GM23338 (cell line): ENCODE data around the gene DEPDC5. TPM values are rescaled to one million over a fixed set of nuclear protein-coding genes. Genes with fewer than 3 reads are reported as not detected.

Experiments used
- ATAC-seq: fragments of 200-7000 bp; cut with Tn5 transposase; 3 replicates; pipeline ENCODE4 v1.9.1; 2020
- DNase-seq: peaks from one replicate; pipeline ENCODE4 v3.0.0-alpha.2; 2015; ENCODE audit warnings: low spot score
- H2AFZ ChIP-seq: fragments of 200-600 bp; sonication (generic); 2 replicates; pipeline ENCODE4 v1.8.0; 2016; ENCODE audit warnings: antibody characterized with exemption, mild to moderate bottlenecking, moderate library complexity
- H3F3A ChIP-seq: fragments of 200-600 bp; sonication (generic); replicated peaks from 2 replicates; pipeline ENCODE4 v1.8.0; 2017; ENCODE audit warnings: antibody characterized with exemption, mixed run types, low read depth
- H3K27ac ChIP-seq: fragments of 200-600 bp; sonication (generic); 2 replicates; pipeline ENCODE4 v1.6.1; 2016; ENCODE audit warnings: low read depth
- H3K27me3 ChIP-seq: fragments of 200-600 bp; sonication (generic); 2 replicates; pipeline ENCODE4 v1.8.0; 2016; ENCODE audit warnings: mild to moderate bottlenecking, mixed run types, moderate library complexity; ENCODE audit not compliant: insufficient read depth
- H3K36me3 ChIP-seq: fragments of 200-600 bp; sonication (generic); 2 replicates; pipeline ENCODE4 v1.8.0; 2016; ENCODE audit warnings: mild to moderate bottlenecking; ENCODE audit not compliant: insufficient read depth
- H3K4me1 ChIP-seq: fragments of 200-600 bp; sonication (generic); 2 replicates; pipeline ENCODE4 v1.8.0; 2016; ENCODE audit warnings: mild to moderate bottlenecking, moderate library complexity; ENCODE audit not compliant: insufficient read depth
- H3K4me2 ChIP-seq: fragments of 200-600 bp; sonication (generic); 2 replicates; pipeline ENCODE4 v1.7.1; 2017; ENCODE audit warnings: mixed run types
- H3K4me3 ChIP-seq: fragments of 200-600 bp; sonication (generic); 2 replicates; pipeline ENCODE4 v1.6.1; 2016; ENCODE audit warnings: mixed run types
- H3K79me2 ChIP-seq: fragments of 200-600 bp; sonication (generic); replicated peaks from 2 replicates; pipeline ENCODE4 v1.8.0; 2017; ENCODE audit warnings: mild to moderate bottlenecking; ENCODE audit not compliant: insufficient read depth
- H3K9me2 ChIP-seq: fragments of 200-600 bp; sonication (generic); 2 replicates; pipeline ENCODE4 v1.8.0; 2017; ENCODE audit not compliant: insufficient read depth
- H4K20me1 ChIP-seq: fragments of 200-600 bp; sonication (generic); replicated peaks from 2 replicates; pipeline ENCODE4 v1.8.0; 2017; ENCODE audit warnings: mild to moderate bottlenecking; ENCODE audit not compliant: insufficient read depth
- H3K27ac Mint-ChIP-seq: 2 replicates; pipeline ENCODE4 v1.8.0; 2020; ENCODE audit warnings: inconsistent platforms, mild to moderate bottlenecking, moderate library complexity, mixed read lengths
- H3K27me3 Mint-ChIP-seq: 3 replicates; pipeline ENCODE4 v1.8.0; 2022; ENCODE audit warnings: low read depth, mild to moderate bottlenecking, moderate library complexity, mixed read lengths, inconsistent platforms; ENCODE audit not compliant: insufficient read depth, poor library complexity
- H3K36me3 Mint-ChIP-seq: 3 replicates; pipeline ENCODE4 v1.8.0; 2021; ENCODE audit warnings: low read depth, mild to moderate bottlenecking, inconsistent platforms, moderate library complexity, mixed read lengths
- H3K4me1 Mint-ChIP-seq: 3 replicates; pipeline ENCODE4 v1.8.0; 2020; ENCODE audit warnings: mild to moderate bottlenecking, inconsistent platforms, mixed read lengths
- H3K4me3 Mint-ChIP-seq: 3 replicates; pipeline ENCODE4 v1.8.0; 2021; ENCODE audit warnings: moderate library complexity, mild to moderate bottlenecking, inconsistent platforms, mixed read lengths
- H3K9me3 Mint-ChIP-seq: 3 replicates; pipeline ENCODE4 v1.8.0; 2020; ENCODE audit warnings: moderate library complexity, mild to moderate bottlenecking, inconsistent platforms, mixed read lengths
- CREB1 ChIP-seq: fragments of 250-450 bp; sonication (Bioruptor Pico); IDR thresholded peaks from 2 replicates; pipeline ENCODE4 v1.5.0; 2020; ENCODE audit warnings: low read depth, mild to moderate bottlenecking, moderate library complexity
- EZH2 ChIP-seq: fragments of 200-600 bp; sonication (generic); IDR thresholded peaks from one replicate; pipeline ENCODE4 v1.8.0; 2017; ENCODE audit warnings: antibody characterized with exemption, mild to moderate bottlenecking, low read depth; ENCODE audit not compliant: unreplicated experiment
- JUNB ChIP-seq: IDR thresholded peaks from one replicate; pipeline ENCODE4 v1.6.1; 2016; ENCODE audit warnings: antibody characterized with exemption; ENCODE audit not compliant: unreplicated experiment
- NANOG ChIP-seq: IDR thresholded peaks from 2 replicates; pipeline ENCODE4 v1.6.1; 2016; ENCODE audit warnings: antibody characterized with exemption, borderline replicate concordance
- POLR2AphosphoS5 ChIP-seq: IDR thresholded peaks from 2 replicates; pipeline ENCODE4 v1.6.1; 2016; ENCODE audit warnings: antibody characterized with exemption, low read depth
- ZNF331 ChIP-seq: fragments of 250-450 bp; sonication (Bioruptor Pico); IDR thresholded peaks from 2 replicates; pipeline ENCODE4 v1.5.0; 2020; ENCODE audit warnings: low read depth, mild to moderate bottlenecking, moderate library complexity
- polyA plus RNA-seq: library from polyadenylated mRNA; unstranded; fragments of >200 nt; fragmentation: Nextera tagmentation; extraction: Ambion mirVana; gene quantifications from 2 replicates; pipeline ENCODE4 v1.2.1, GENCODE V29; 2016
- total RNA-seq: library from RNA; depleted of rRNA; stranded (reverse); fragments of >200 nt; shearing (Covaris generic); gene quantifications from 2 replicates; pipeline ENCODE4 v1.2.3, GENCODE V29; 2014
- TF ChIP-seq, protein P1 (sequence below): IDR thresholded peaks from 2 replicates; pipeline ENCODE4 v1.6.1; 2016; ENCODE audit warnings: antibody characterized with exemption
- TF ChIP-seq, protein P2 (sequence below): IDR thresholded peaks from one replicate; pipeline ENCODE4 v1.6.1; 2018; ENCODE audit warnings: antibody characterized with exemption; ENCODE audit not compliant: unreplicated experiment
- TF ChIP-seq, protein P3 (sequence below), 2 experiments: fragments of 200-600 bp in 1 of 2; sonication (generic) in 1 of 2; conservative IDR thresholded peaks; 2 replicates each; pipeline versions ENCODE4 v1.5.1 to v1.6.1; 2016 to 2017; ENCODE audit warnings: antibody characterized with exemption in 2 of 2, low read depth in 2 of 2, mild to moderate bottlenecking in 2 of 2, moderate library complexity in 1 of 2
- TF ChIP-seq, protein P4 (sequence below): fragments of 250-450 bp; sonication (Bioruptor Pico); IDR thresholded peaks from 2 replicates; pipeline ENCODE4 v1.5.0; 2020; ENCODE audit warnings: mild to moderate bottlenecking, moderate library complexity

DEPDC5 gene
- total and polyA plus RNA-seq, 2 experiments from 2014 or later: 18.7 to 19.7 TPM

DNA sequence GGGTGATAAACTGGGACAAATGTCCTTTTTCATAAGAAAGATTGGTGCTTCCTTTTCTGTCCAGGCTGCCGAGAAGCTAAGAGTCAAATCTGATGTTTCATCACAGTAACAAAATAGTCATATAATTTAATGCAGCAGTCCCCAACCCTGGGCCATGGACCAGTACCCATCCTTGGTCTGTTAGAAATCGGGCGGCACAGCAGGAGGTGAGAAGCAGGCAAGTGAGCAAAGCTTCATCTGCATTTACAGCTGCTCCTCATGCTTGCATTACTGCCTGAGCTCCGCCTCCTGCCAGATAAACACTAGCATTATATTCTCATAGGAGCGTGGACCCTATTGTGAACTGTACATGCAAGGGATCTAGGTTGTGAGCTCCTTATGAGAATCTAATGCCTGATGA, 30.1 kb upstream of the DEPDC5 start:
- peaks cover 61% of the 10 kb centered on the region for H3K36me3 Mint-ChIP-seq
- Histone ChIP-seq H3K9me2 (no peaks in the 10 kb centered on the region), H4K20me1 (peaks cover 14% of the 10 kb centered on the region), H3K27ac (no peak overlapping the region), H3K36me3 (peaks cover 26% of the 10 kb centered on the region), H2AFZ (no peak overlapping the region), H3K4me2 (no peak overlapping the region), H3K27me3 (no peaks in the 10 kb centered on the region), H3K4me1 (no peaks in the 10 kb centered on the region), H3K79me2 (peaks cover 32% of the 10 kb centered on the region), H3F3A (no peaks in the 10 kb centered on the region), H3K4me3 (no peak overlapping the region)
- TF ChIP-seq, protein P1, sequence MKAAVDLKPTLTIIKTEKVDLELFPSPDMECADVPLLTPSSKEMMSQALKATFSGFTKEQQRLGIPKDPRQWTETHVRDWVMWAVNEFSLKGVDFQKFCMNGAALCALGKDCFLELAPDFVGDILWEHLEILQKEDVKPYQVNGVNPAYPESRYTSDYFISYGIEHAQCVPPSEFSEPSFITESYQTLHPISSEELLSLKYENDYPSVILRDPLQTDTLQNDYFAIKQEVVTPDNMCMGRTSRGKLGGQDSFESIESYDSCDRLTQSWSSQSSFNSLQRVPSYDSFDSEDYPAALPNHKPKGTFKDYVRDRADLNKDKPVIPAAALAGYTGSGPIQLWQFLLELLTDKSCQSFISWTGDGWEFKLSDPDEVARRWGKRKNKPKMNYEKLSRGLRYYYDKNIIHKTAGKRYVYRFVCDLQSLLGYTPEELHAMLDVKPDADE: no peak
- TF ChIP-seq, protein P2, sequence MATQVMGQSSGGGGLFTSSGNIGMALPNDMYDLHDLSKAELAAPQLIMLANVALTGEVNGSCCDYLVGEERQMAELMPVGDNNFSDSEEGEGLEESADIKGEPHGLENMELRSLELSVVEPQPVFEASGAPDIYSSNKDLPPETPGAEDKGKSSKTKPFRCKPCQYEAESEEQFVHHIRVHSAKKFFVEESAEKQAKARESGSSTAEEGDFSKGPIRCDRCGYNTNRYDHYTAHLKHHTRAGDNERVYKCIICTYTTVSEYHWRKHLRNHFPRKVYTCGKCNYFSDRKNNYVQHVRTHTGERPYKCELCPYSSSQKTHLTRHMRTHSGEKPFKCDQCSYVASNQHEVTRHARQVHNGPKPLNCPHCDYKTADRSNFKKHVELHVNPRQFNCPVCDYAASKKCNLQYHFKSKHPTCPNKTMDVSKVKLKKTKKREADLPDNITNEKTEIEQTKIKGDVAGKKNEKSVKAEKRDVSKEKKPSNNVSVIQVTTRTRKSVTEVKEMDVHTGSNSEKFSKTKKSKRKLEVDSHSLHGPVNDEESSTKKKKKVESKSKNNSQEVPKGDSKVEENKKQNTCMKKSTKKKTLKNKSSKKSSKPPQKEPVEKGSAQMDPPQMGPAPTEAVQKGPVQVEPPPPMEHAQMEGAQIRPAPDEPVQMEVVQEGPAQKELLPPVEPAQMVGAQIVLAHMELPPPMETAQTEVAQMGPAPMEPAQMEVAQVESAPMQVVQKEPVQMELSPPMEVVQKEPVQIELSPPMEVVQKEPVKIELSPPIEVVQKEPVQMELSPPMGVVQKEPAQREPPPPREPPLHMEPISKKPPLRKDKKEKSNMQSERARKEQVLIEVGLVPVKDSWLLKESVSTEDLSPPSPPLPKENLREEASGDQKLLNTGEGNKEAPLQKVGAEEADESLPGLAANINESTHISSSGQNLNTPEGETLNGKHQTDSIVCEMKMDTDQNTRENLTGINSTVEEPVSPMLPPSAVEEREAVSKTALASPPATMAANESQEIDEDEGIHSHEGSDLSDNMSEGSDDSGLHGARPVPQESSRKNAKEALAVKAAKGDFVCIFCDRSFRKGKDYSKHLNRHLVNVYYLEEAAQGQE: no peak
- TF ChIP-seq NANOG (no peak), CREB1 (CRISPR knock-in tag) (no peak), JUNB (no peak), ZNF331 (no peak), EZH2 (no peak), POLR2AphosphoS5 (no peak)
- TF ChIP-seq, protein P3, sequence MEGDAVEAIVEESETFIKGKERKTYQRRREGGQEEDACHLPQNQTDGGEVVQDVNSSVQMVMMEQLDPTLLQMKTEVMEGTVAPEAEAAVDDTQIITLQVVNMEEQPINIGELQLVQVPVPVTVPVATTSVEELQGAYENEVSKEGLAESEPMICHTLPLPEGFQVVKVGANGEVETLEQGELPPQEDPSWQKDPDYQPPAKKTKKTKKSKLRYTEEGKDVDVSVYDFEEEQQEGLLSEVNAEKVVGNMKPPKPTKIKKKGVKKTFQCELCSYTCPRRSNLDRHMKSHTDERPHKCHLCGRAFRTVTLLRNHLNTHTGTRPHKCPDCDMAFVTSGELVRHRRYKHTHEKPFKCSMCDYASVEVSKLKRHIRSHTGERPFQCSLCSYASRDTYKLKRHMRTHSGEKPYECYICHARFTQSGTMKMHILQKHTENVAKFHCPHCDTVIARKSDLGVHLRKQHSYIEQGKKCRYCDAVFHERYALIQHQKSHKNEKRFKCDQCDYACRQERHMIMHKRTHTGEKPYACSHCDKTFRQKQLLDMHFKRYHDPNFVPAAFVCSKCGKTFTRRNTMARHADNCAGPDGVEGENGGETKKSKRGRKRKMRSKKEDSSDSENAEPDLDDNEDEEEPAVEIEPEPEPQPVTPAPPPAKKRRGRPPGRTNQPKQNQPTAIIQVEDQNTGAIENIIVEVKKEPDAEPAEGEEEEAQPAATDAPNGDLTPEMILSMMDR (conservative IDR thresholded peaks at IDR 0.05; ENCODE audit: low read depth in 2 of 2): no peak
- TF ChIP-seq, protein P4, sequence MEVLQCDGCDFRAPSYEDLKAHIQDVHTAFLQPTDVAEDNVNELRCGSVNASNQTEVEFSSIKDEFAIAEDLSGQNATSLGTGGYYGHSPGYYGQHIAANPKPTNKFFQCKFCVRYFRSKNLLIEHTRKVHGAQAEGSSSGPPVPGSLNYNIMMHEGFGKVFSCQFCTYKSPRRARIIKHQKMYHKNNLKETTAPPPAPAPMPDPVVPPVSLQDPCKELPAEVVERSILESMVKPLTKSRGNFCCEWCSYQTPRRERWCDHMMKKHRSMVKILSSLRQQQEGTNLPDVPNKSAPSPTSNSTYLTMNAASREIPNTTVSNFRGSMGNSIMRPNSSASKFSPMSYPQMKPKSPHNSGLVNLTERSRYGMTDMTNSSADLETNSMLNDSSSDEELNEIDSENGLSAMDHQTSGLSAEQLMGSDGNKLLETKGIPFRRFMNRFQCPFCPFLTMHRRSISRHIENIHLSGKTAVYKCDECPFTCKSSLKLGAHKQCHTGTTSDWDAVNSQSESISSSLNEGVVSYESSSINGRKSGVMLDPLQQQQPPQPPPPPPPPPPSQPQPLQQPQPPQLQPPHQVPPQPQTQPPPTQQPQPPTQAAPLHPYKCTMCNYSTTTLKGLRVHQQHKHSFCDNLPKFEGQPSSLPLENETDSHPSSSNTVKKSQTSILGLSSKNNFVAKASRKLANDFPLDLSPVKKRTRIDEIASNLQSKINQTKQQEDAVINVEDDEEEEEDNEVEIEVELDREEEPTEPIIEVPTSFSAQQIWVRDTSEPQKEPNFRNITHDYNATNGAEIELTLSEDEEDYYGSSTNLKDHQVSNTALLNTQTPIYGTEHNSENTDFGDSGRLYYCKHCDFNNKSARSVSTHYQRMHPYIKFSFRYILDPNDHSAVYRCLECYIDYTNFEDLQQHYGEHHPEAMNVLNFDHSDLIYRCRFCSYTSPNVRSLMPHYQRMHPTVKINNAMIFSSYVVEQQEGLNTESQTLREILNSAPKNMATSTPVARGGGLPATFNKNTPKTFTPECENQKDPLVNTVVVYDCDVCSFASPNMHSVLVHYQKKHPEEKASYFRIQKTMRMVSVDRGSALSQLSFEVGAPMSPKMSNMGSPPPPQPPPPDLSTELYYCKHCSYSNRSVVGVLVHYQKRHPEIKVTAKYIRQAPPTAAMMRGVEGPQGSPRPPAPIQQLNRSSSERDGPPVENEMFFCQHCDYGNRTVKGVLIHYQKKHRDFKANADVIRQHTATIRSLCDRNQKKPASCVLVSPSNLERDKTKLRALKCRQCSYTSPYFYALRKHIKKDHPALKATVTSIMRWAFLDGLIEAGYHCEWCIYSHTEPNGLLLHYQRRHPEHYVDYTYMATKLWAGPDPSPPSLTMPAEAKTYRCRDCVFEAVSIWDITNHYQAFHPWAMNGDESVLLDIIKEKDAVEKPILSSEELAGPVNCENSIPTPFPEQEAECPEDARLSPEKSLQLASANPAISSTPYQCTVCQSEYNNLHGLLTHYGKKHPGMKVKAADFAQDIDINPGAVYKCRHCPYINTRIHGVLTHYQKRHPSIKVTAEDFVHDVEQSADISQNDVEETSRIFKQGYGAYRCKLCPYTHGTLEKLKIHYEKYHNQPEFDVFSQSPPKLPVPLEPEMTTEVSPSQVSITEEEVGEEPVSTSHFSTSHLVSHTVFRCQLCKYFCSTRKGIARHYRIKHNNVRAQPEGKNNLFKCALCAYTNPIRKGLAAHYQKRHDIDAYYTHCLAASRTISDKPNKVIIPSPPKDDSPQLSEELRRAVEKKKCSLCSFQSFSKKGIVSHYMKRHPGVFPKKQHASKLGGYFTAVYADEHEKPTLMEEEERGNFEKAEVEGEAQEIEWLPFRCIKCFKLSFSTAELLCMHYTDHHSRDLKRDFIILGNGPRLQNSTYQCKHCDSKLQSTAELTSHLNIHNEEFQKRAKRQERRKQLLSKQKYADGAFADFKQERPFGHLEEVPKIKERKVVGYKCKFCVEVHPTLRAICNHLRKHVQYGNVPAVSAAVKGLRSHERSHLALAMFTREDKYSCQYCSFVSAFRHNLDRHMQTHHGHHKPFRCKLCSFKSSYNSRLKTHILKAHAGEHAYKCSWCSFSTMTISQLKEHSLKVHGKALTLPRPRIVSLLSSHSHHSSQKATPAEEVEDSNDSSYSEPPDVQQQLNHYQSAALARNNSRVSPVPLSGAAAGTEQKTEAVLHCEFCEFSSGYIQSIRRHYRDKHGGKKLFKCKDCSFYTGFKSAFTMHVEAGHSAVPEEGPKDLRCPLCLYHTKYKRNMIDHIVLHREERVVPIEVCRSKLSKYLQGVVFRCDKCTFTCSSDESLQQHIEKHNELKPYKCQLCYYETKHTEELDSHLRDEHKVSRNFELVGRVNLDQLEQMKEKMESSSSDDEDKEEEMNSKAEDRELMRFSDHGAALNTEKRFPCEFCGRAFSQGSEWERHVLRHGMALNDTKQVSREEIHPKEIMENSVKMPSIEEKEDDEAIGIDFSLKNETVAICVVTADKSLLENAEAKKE (CRISPR knock-in tag): no peak
- DNase-seq (no peak), ATAC-seq (no peak)
- no peak overlapping the region for H3K27ac Mint-ChIP-seq
- no peaks in the 10 kb centered on the region for H3K4me1 Mint-ChIP-seq
- no peak overlapping the region for H3K4me3 Mint-ChIP-seq
- no peaks in the 10 kb centered on the region for H3K9me3 Mint-ChIP-seq
- peaks cover 5% of the 10 kb centered on the region for H3K27me3 Mint-ChIP-seq
